CD4-positive, alpha-beta T cell treated with Interleukin-6 for 4 hours (primary cell): ENCODE data around the gene BABAM2.
"Not testable (repeated sequence)": the region's sequence is repeated elsewhere in the genome, so short reads cannot be mapped to it uniquely, and the experiment has no call there.

ENCODE experiments used
- DNase-seq: peaks from one replicate; pipeline ENCODE4 v3.0.0-alpha.2; 2020; ENCODE audit warnings: mixed read lengths

Gene BABAM2

GRCh38 chr2:28367667-28368356 is 477.3 kb downstream of the BABAM2 start:
- no peak for DNase-seq

GRCh38 chr2:28368357-28368798 is 477.8 kb downstream of the BABAM2 start:
- no peak for DNase-seq

GRCh38 chr2:28369358-28369757 is 478.8 kb downstream of the BABAM2 start:
- DNase-seq = no peak

GRCh38 chr2:28370354-28370753 is 479.8 kb downstream of the BABAM2 start:
- DNase-seq = no peak

GRCh38 chr2:28371728-28372127 is 481.2 kb downstream of the BABAM2 start:
- not testable (repeated sequence) for DNase-seq

- DNase-seq = no peak
Observed at GRCh38 chr2:28373854-28374253, 483.3 kb downstream of the BABAM2 start.

GRCh38 chr2:28374331-28374730 is 483.8 kb downstream of the BABAM2 start:
- no peak for DNase-seq

GRCh38 chr2:28375236-28375635 is 484.7 kb downstream of the BABAM2 start:
- no peak for DNase-seq

- no peak for DNase-seq
Observed at GRCh38 chr2:28375742-28376631, 485.5 kb downstream of the BABAM2 start.

- DNase-seq = no peak
Observed at GRCh38 chr2:28377195-28377816, 486.8 kb downstream of the BABAM2 start.

GRCh38 chr2:28377984-28378678 is 487.6 kb downstream of the BABAM2 start:
- DNase-seq = no peak

GRCh38 chr2:28378679-28379584 is 488.4 kb downstream of the BABAM2 start:
- peak; percentile 24 for DNase-seq

GRCh38 chr2:28380219-28380618 is 489.7 kb downstream of the BABAM2 start:
- no peak for DNase-seq

- DNase-seq = no peak
Observed at GRCh38 chr2:28381225-28382180, 491.0 kb downstream of the BABAM2 start.

- no peak for DNase-seq
Observed at GRCh38 chr2:28382755-28383154, 492.2 kb downstream of the BABAM2 start.

- DNase-seq = no peak
Observed at GRCh38 chr2:28387082-28387960, 496.8 kb downstream of the BABAM2 start.
